ENCODE measurements around the gene TAF6L. TPM values are rescaled to one million over a fixed set of nuclear protein-coding genes. Genes with fewer than 3 reads are reported as not detected.

Gene TAF6L
- total and polyA plus RNA-seq, 2 of the 8 experiments (the other 6 are each of a cell fraction or from before 2014, with no cell fraction given): 24.8 to 31.9 TPM

DNA sequence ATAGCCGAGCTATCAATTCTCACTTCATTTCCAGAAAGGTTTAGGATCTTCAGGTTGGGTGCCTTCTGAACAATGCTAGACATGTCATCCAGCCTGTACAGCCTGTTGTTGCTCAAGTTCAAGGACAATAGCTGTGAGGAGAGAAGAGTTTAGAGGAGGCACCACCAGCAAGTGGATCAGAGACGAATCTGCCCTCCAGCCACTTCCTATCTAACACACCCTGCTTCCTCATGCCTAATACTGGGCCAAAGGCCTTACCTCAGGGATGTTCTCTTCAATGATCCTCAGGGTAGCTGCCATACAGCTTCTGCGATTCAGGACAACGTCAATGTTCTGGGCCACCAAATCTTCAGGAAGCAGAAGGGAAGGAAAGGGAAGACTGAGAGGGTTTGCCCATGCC is 29.9 kb downstream of the TAF6L start:
- Histone ChIP-seq H3K27ac (ENCODE audit: low read depth, low read length) (no peak overlapping the region), H3K14ac (ENCODE audit: insufficient read length) (no peak overlapping the region), H2BK12ac (ENCODE audit: low read depth, low read length) (no peak overlapping the region), H2AK5ac (ENCODE audit: low read depth, low read length) (no peak overlapping the region), H3K4me1 (replicated peaks in 1 of 4; ENCODE audit: control insufficient read depth in 3 of 4, insufficient read depth in 4 of 4, low read length in 3 of 4) (peaks cover 0 to 2% (median 0%) of the 10 kb centered on the region in 4 experiments; a peak in 1 of 7 replicates), H3K79me1 (ENCODE audit: low read depth, low read length) (peaks cover 6% of the 10 kb centered on the region; the same call in 1 of the 2 replicates), H3K9me3 (ENCODE audit: insufficient read depth in 2 of 2, low read depth in 1 of 2, low read length in 1 of 2) (no peaks in the 10 kb centered on the region), H4K20me1 (replicated peaks in 1 of 2; ENCODE audit: control insufficient read depth in 1 of 2, insufficient read depth in 2 of 2, low read length in 2 of 2) (peaks cover 2 to 3% of the 10 kb centered on the region in 2 experiments), H2BK15ac (ENCODE audit: low read length) (no peak overlapping the region), H3K4ac (replicated peaks; ENCODE audit: insufficient read length, low read depth, low read length) (no peak overlapping the region), H3K23me2 (ENCODE audit: low read depth, low read length) (peaks cover 4% of the 10 kb centered on the region; the same call in 1 of the 2 replicates), H3K36me3 (ENCODE audit: control insufficient read depth in 2 of 4, insufficient read depth in 4 of 4, low read length in 3 of 4) (peaks cover 29 to 61% (median 43%) of the 10 kb centered on the region in 4 experiments), H4K8ac (ENCODE audit: extremely low read depth, insufficient read depth, low read length) (no peak overlapping the region), H3K27me3 (replicated peaks in 1 of 4; ENCODE audit: control insufficient read depth in 3 of 4, extremely low read depth in 1 of 4, insufficient read depth in 3 of 4, low read length in 3 of 4) (no peaks in the 10 kb centered on the region), H3K79me2 (ENCODE audit: control insufficient read depth in 1 of 2, insufficient read depth in 2 of 2, low read length in 2 of 2) (peaks cover 5 to 18% of the 10 kb centered on the region in 2 experiments; a peak in 3 of 4 replicates), H3K9ac (replicated peaks in 1 of 4; ENCODE audit: extremely low read depth in 1 of 4, low read depth in 3 of 4, low read length in 3 of 4) (no peak overlapping the region), H2AFZ (ENCODE audit: low read length) (no peak overlapping the region), H2BK5ac (ENCODE audit: low read depth, low read length) (no peak overlapping the region), H3K4me2 (ENCODE audit: insufficient read depth in 1 of 2, low read depth in 2 of 2, low read length in 2 of 2) (no peak overlapping the region), H2BK120ac (replicated peaks; ENCODE audit: low read depth, low read length) (no peak overlapping the region), H2BK20ac (ENCODE audit: low read length) (no peak overlapping the region), H3K18ac (ENCODE audit: extremely low read depth, low read length) (no peak overlapping the region), H3K4me3 (ENCODE audit: extremely low read depth in 1 of 4, insufficient read depth in 2 of 4, low read depth in 3 of 4, low read length in 4 of 4) (no peak overlapping the region), H4K5ac (ENCODE audit: insufficient read length, low read depth, low read length) (no peak overlapping the region), H3K23ac (ENCODE audit: insufficient read length) (no peak overlapping the region), H3K56ac (replicated peaks; ENCODE audit: insufficient read length, low read depth, low read length) (no peak overlapping the region), H4K91ac (replicated peaks; ENCODE audit: insufficient read length, low read length) (no peak overlapping the region)
- ChIA-PET CTCF (ENCODE audit: partially characterized antibody) (interaction anchor here (0.7 to 3.8 kb wide), 4 partner anchors 11 to 188 kb away, joined by 3 to 15 read pairs (median 3); partner anchors contain the start of gene ROM1), POLR2A (ENCODE audit: partially characterized antibody) (interaction anchor here (0.7 to 10.0 kb wide), 21 partner anchors 10 to 136 kb away, joined by 3 to 251 read pairs (median 4); partner anchors contain the start of genes C11orf98, CSKMT, HNRNPUL2 and TMEM179B)
- no peak for FAIRE-seq
- DNase-seq (ENCODE audit: low read depth in 1 of 2, low spot score in 2 of 2): no peak
- WGBS, 2 experiments (ENCODE audit: extremely low coverage in 1 of 2, insufficient coverage in 1 of 2, insufficient read length in 1 of 2, insufficient replicate concordance in 2 of 2, low coverage in 1 of 2, low lambda C conversion rate in 2 of 2, missing lambda C conversion rate in 1 of 2): 93% methylated on average over 4 of the region's 4 CpGs; no CpG with 5 or more reads in 1 of the 2 experiments
- TF ChIP-seq TEAD4 (IDR thresholded peaks at IDR 0.05; ENCODE audit: low read depth, low read length) (no peak), CHD1 (IDR thresholded peaks at IDR 0.05; ENCODE audit: low read depth, low read length) (no peak), TAF7 (optimal IDR thresholded peaks at IDR 0.05; ENCODE audit: borderline replicate concordance, low read depth, low read length) (no peak), YY1 (IDR thresholded peaks at IDR 0.05; ENCODE audit: low read depth, low read length) (no peak), KDM5A (IDR thresholded peaks at IDR 0.05; ENCODE audit: low read length) (no peak), GTF2F1 (IDR thresholded peaks at IDR 0.05; ENCODE audit: borderline replicate concordance, low read depth, low read length) (no peak), CHD2 (IDR thresholded peaks at IDR 0.05; ENCODE audit: low read length) (no peak), SUZ12 (IDR thresholded peaks at IDR 0.05; ENCODE audit: low read length) (no peak), BACH1 (IDR thresholded peaks at IDR 0.05; ENCODE audit: low read length) (no peak), PHF8 (conservative IDR thresholded peaks at IDR 0.05; ENCODE audit: low read depth, low read length) (no peak), CREB1 (IDR thresholded peaks at IDR 0.05) (no peak), BCL11A (IDR thresholded peaks at IDR 0.05; ENCODE audit: low read depth in 2 of 2, low read length in 2 of 2) (no peak)
- TF ChIP-seq, protein P1, sequence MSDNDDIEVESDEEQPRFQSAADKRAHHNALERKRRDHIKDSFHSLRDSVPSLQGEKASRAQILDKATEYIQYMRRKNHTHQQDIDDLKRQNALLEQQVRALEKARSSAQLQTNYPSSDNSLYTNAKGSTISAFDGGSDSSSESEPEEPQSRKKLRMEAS (IDR thresholded peaks at IDR 0.05): no peak
- TF ChIP-seq, protein P2, sequence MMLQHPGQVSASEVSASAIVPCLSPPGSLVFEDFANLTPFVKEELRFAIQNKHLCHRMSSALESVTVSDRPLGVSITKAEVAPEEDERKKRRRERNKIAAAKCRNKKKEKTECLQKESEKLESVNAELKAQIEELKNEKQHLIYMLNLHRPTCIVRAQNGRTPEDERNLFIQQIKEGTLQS (IDR thresholded peaks at IDR 0.05; ENCODE audit: insufficient read depth, low read depth, low read length): no peak

Data from H1 (cell line).